ENCODE data around the gene AGO3. TPM values are rescaled to one million over a fixed set of nuclear protein-coding genes. Genes with fewer than 3 reads are reported as not detected.
"Not testable (repeated sequence)": the region's sequence is repeated elsewhere in the genome, so short reads cannot be mapped to it uniquely, and the experiment has no call there.

Gene AGO3
- total RNA-seq, 1 experiment from 2014 or later, result 36.4 TPM

- no peaks in the 10 kb centered on the region for H3K9me3 ChIP-seq (replicated peaks)
Measured at GRCh38 chr1:36007741-36008140, 76.8 kb downstream of the AGO3 start.

GRCh38 chr1:36008546-36009197, 77.8 kb downstream of the AGO3 start:
- Histone ChIP-seq H3K27me3 (no peaks in the 10 kb centered on the region), H3K4me1 (no peaks in the 10 kb centered on the region), H3K27ac (no peak overlapping the region), H3K4me3 (no peak overlapping the region), H3K9me3 (replicated peaks) (no peaks in the 10 kb centered on the region), H3K36me3 (peaks cover 22% of the 10 kb centered on the region)
- no peak for DNase-seq

More at GRCh38 chr1:36007741-36008140, 76.8 kb downstream of the AGO3 start:
- Histone ChIP-seq H3K4me1 (no peaks in the 10 kb centered on the region), H3K4me3 (no peak overlapping the region), H3K27me3 (no peaks in the 10 kb centered on the region), H3K36me3 (peaks cover 22% of the 10 kb centered on the region), H3K27ac (no peak overlapping the region)
- DNase-seq, result no peak

GRCh38 chr1:36014722-36015220, 83.9 kb downstream of the AGO3 start:
- no peak overlapping the region for H3K27ac ChIP-seq
- H3K27me3 ChIP-seq, result no peaks in the 10 kb centered on the region
- no peaks in the 10 kb centered on the region for H3K4me1 ChIP-seq
- no peak for DNase-seq
- peaks cover 28% of the 10 kb centered on the region for H3K36me3 ChIP-seq
- H3K4me3 ChIP-seq, result no peak overlapping the region
- no peaks in the 10 kb centered on the region; the same call in 1 of the 2 replicates for H3K9me3 ChIP-seq (replicated peaks)

GRCh38 chr1:36016686-36017085, 85.8 kb downstream of the AGO3 start:
- DNase-seq, result no peak
- H3K27ac ChIP-seq, result no peak overlapping the region
- H3K36me3 ChIP-seq, result peaks cover 24% of the 10 kb centered on the region
- no peak overlapping the region for H3K4me3 ChIP-seq
- no peaks in the 10 kb centered on the region; the same call in 1 of the 2 replicates for H3K9me3 ChIP-seq (replicated peaks)
- H3K27me3 ChIP-seq, result no peaks in the 10 kb centered on the region
- H3K4me1 ChIP-seq, result no peaks in the 10 kb centered on the region

GRCh38 chr1:36023098-36023769, 92.3 kb downstream of the AGO3 start:
- no peak overlapping the region for H3K27ac ChIP-seq
- H3K9me3 ChIP-seq (replicated peaks), result no peaks in the 10 kb centered on the region
- no peaks in the 10 kb centered on the region for H3K27me3 ChIP-seq
- peak in 1 of 2 experiments; percentile 6 for DNase-seq
- H3K36me3 ChIP-seq, result peaks cover 30% of the 10 kb centered on the region
- no peak overlapping the region for H3K4me3 ChIP-seq
- no peaks in the 10 kb centered on the region for H3K4me1 ChIP-seq

- H3K27me3 ChIP-seq; H3K4me1 ChIP-seq; H3K9me3 ChIP-seq (replicated peaks); H3K27ac ChIP-seq; H3K4me3 ChIP-seq; DNase-seq: not testable (repeated sequence)
- peaks cover 34% of the 10 kb centered on the region for H3K36me3 ChIP-seq
Measured at GRCh38 chr1:36024024-36024423, 93.1 kb downstream of the AGO3 start.

GRCh38 chr1:36024847-36025246, 93.9 kb downstream of the AGO3 start:
- no peaks in the 10 kb centered on the region for H3K4me1 ChIP-seq
- H3K4me3 ChIP-seq, result no peak overlapping the region
- H3K27ac ChIP-seq, result no peak overlapping the region
- no peak for DNase-seq
- H3K27me3 ChIP-seq, result no peaks in the 10 kb centered on the region
- H3K9me3 ChIP-seq (replicated peaks), result peaks cover 3% of the 10 kb centered on the region; the same call in 1 of the 2 replicates
- peaks cover 28% of the 10 kb centered on the region for H3K36me3 ChIP-seq

- H3K9me3 ChIP-seq (replicated peaks), result peaks cover 3% of the 10 kb centered on the region; the same call in 1 of the 2 replicates
- no peaks in the 10 kb centered on the region for H3K4me1 ChIP-seq
- H3K36me3 ChIP-seq, result peaks cover 27% of the 10 kb centered on the region
- no peak overlapping the region for H3K4me3 ChIP-seq
- H3K27ac ChIP-seq, result no peak overlapping the region
- H3K27me3 ChIP-seq, result no peaks in the 10 kb centered on the region
- no peak for DNase-seq
Measured at GRCh38 chr1:36027766-36028165, 96.9 kb downstream of the AGO3 start.

GRCh38 chr1:36031441-36031840, 100.5 kb downstream of the AGO3 start:
- Histone ChIP-seq H3K27me3 (no peaks in the 10 kb centered on the region), H3K4me3 (no peak overlapping the region), H3K9me3 (replicated peaks) (peaks cover 3% of the 10 kb centered on the region; the same call in 1 of the 2 replicates), H3K4me1 (no peaks in the 10 kb centered on the region), H3K27ac (no peak overlapping the region), H3K36me3 (peaks cover 27% of the 10 kb centered on the region)
- DNase-seq, result no peak

- Histone ChIP-seq H3K27me3 (no peaks in the 10 kb centered on the region), H3K9me3 (replicated peaks) (no peaks in the 10 kb centered on the region), H3K27ac (no peak overlapping the region), H3K4me1 (no peaks in the 10 kb centered on the region), H3K36me3 (peaks cover 17% of the 10 kb centered on the region), H3K4me3 (no peak overlapping the region)
- no peak for DNase-seq
Measured at GRCh38 chr1:36034692-36035091, 103.8 kb downstream of the AGO3 start.

GRCh38 chr1:36035154-36035553, 104.2 kb downstream of the AGO3 start:
- no peak overlapping the region for H3K4me3 ChIP-seq
- no peak overlapping the region for H3K27ac ChIP-seq
- no peaks in the 10 kb centered on the region for H3K9me3 ChIP-seq (replicated peaks)
- H3K27me3 ChIP-seq, result no peaks in the 10 kb centered on the region
- no peaks in the 10 kb centered on the region for H3K4me1 ChIP-seq
- DNase-seq, result no peak
- H3K36me3 ChIP-seq, result peaks cover 22% of the 10 kb centered on the region

- Histone ChIP-seq H3K27ac (no peak overlapping the region), H3K36me3 (peaks cover 47% of the 10 kb centered on the region), H3K4me3 (no peak overlapping the region), H3K9me3 (replicated peaks) (no peaks in the 10 kb centered on the region), H3K4me1 (no peaks in the 10 kb centered on the region), H3K27me3 (no peaks in the 10 kb centered on the region)
- DNase-seq, result no peak
Measured at GRCh38 chr1:36040238-36040637, 109.3 kb downstream of the AGO3 start.

GRCh38 chr1:36051821-36052220, 120.9 kb downstream of the AGO3 start:
- H3K4me3 ChIP-seq, result no peak overlapping the region
- peaks cover 20% of the 10 kb centered on the region for H3K36me3 ChIP-seq
- DNase-seq, result no peak
- no peaks in the 10 kb centered on the region for H3K9me3 ChIP-seq (replicated peaks)
- no peak overlapping the region for H3K27ac ChIP-seq
- H3K4me1 ChIP-seq, result no peaks in the 10 kb centered on the region
- no peaks in the 10 kb centered on the region for H3K27me3 ChIP-seq

- Histone ChIP-seq H3K27ac (no peak overlapping the region), H3K36me3 (peaks cover 7% of the 10 kb centered on the region), H3K4me1 (no peaks in the 10 kb centered on the region), H3K4me3 (no peak overlapping the region), H3K27me3 (no peaks in the 10 kb centered on the region), H3K9me3 (replicated peaks) (no peaks in the 10 kb centered on the region)
- no peak for DNase-seq
Measured at GRCh38 chr1:36053978-36054377, 123.1 kb downstream of the AGO3 start.

GRCh38 chr1:36055706-36056105, 124.8 kb downstream of the AGO3 start:
- Histone ChIP-seq H3K4me3 (no peak overlapping the region), H3K27me3 (no peaks in the 10 kb centered on the region), H3K9me3 (replicated peaks) (no peaks in the 10 kb centered on the region), H3K4me1 (no peaks in the 10 kb centered on the region), H3K36me3 (peaks cover 2% of the 10 kb centered on the region; the same call in 1 of the 2 replicates), H3K27ac (no peak overlapping the region)
- no peak for DNase-seq

Measured in SJCRH30 (cell line).